ENCODE measurements around the gene LRCH1. TPM values are rescaled to one million over a fixed set of nuclear protein-coding genes. Genes with fewer than 3 reads are reported as not detected.
A peak's percentile ranks its signal among the peaks of the same experiment; 100 is the strongest.

Gene LRCH1
- total and polyA plus RNA-seq, 10 of the 15 experiments (the other 5 are each of a cell fraction or from before 2014, with no cell fraction given): 5.3 to 48.9 (median 14.4) TPM

- no peak for TF ChIP-seq USF1 (IDR thresholded peaks at IDR 0.05; ENCODE audit: borderline replicate concordance, extremely low read length, insufficient read depth, low read depth, low read length)
- TF ChIP-seq TBL1XR1 (IDR thresholded peaks at IDR 0.05; ENCODE audit: low read depth, low read length): no peak
- no peak for TF ChIP-seq NBN (IDR thresholded peaks at IDR 0.05)
- no peak for TF ChIP-seq RB1 (IDR thresholded peaks at IDR 0.05; ENCODE audit: borderline replicate concordance)
- TF ChIP-seq SRF (IDR thresholded peaks at IDR 0.05; ENCODE audit: low read depth in 2 of 2, low read length in 2 of 2): no peak
- TF ChIP-seq RAD21 (IDR thresholded peaks at IDR 0.05; ENCODE audit: insufficient read depth, low read depth, low read length): no peak
- TF ChIP-seq MEF2B (IDR thresholded peaks at IDR 0.05; ENCODE audit: partially characterized antibody, poor library complexity, severe bottlenecking): no peak
- TF ChIP-seq HDAC2 (IDR thresholded peaks at IDR 0.05): no peak
- TF ChIP-seq YBX1 (IDR thresholded peaks at IDR 0.05): no peak
- TF ChIP-seq PKNOX1 (IDR thresholded peaks at IDR 0.05): peak; percentile 47; the same call in 1 of the 2 replicates
- 0 out of 2 replicates have a peak, but pooled peaks have one; percentile 34 for TF ChIP-seq TCF12 (IDR thresholded peaks at IDR 0.05; ENCODE audit: low read depth, low read length)
- no peak for TF ChIP-seq JUND (IDR thresholded peaks at IDR 0.05; ENCODE audit: low read depth, low read length)
- no peak for TF ChIP-seq BCL3 (IDR thresholded peaks at IDR 0.05; ENCODE audit: borderline replicate concordance, insufficient read depth, low read depth, low read length, poor library complexity, severe bottlenecking)
- TF ChIP-seq MTA2 (IDR thresholded peaks at IDR 0.05; ENCODE audit: low read depth): peak; percentile 59
- TF ChIP-seq ZBTB40 (IDR thresholded peaks at IDR 0.05; ENCODE audit: borderline replicate concordance): no peak
- no peak for TF ChIP-seq CHD1 (IDR thresholded peaks at IDR 0.05; ENCODE audit: low read depth, low read length)
- no peak for TF ChIP-seq FOXK2 (IDR thresholded peaks at IDR 0.05)
- TF ChIP-seq DPF2 (IDR thresholded peaks at IDR 0.05): peak; percentile 85
- no peak for TF ChIP-seq MYB (IDR thresholded peaks at IDR 0.05; ENCODE audit: borderline replicate concordance, low read depth, low read length)
- no peak for TF ChIP-seq FOS (IDR thresholded peaks at IDR 0.05; ENCODE audit: borderline replicate concordance, extremely low read depth, insufficient read length)
- TF ChIP-seq KAT2A (conservative IDR thresholded peaks at IDR 0.05; ENCODE audit: control insufficient read depth, low read depth, low read length): no peak
- TF ChIP-seq POLR2AphosphoS5 (IDR thresholded peaks at IDR 0.05; ENCODE audit: low read length): no peak
Observed at GRCh38 chr13:46593398-46593797, 40.4 kb downstream of the LRCH1 start (continued).

All from GM12878 (cell line).